Cardiac fibroblast (primary cell): ENCODE measurements around the gene TFEB.

Experiments used
- DNase-seq, 2 donors: peaks; one replicate each; pipeline versions ENCODE4 v3.0.0 to v3.0.0-alpha.2; 2010; ENCODE audit warnings: low read depth in 2 of 2
- H3K4me3 ChIP-seq, 2 donors: replicated peaks in 1 of 2; 1 replicate in 1 of 2; 2 replicates in 1 of 2; pipeline ENCODE4 v1.5.1; 2011; ENCODE audit warnings: low read depth in 2 of 2, low read length in 2 of 2, mild to moderate bottlenecking in 2 of 2, moderate library complexity in 1 of 2
- TF ChIP-seq, protein P1 (sequence below): IDR thresholded peaks from one replicate; pipeline ENCODE4 v1.5.1; 2011; ENCODE audit warnings: low read depth, mild to moderate bottlenecking, low read length, inconsistent platforms

The TFEB gene

DNA sequence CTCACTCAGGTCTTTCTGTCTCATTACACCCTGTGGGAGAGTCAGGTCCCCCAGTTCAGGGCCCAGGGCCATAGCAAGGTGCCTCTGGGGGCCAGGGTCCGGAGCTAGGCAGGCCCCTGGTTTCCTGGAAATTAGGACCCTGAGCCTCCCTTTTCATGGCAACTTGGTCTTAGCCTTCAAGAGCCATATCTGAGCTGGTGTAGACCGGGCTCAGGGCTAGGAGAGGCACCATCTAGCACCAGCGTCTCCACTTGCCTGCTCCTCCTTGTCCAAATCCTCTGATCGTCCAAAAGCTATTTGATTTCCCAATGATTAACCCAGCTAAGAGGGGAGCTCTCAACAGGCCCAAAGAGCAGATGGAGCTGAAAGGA lies 91.5 kb downstream of the TFEB start:
- TF ChIP-seq, protein P1, sequence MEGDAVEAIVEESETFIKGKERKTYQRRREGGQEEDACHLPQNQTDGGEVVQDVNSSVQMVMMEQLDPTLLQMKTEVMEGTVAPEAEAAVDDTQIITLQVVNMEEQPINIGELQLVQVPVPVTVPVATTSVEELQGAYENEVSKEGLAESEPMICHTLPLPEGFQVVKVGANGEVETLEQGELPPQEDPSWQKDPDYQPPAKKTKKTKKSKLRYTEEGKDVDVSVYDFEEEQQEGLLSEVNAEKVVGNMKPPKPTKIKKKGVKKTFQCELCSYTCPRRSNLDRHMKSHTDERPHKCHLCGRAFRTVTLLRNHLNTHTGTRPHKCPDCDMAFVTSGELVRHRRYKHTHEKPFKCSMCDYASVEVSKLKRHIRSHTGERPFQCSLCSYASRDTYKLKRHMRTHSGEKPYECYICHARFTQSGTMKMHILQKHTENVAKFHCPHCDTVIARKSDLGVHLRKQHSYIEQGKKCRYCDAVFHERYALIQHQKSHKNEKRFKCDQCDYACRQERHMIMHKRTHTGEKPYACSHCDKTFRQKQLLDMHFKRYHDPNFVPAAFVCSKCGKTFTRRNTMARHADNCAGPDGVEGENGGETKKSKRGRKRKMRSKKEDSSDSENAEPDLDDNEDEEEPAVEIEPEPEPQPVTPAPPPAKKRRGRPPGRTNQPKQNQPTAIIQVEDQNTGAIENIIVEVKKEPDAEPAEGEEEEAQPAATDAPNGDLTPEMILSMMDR = no peak
- DNase-seq = no peak
- no peak overlapping the region for H3K4me3 ChIP-seq

GRCh38 chr6:41642960-41643898 lies 92.2 kb downstream of the TFEB start:
- TF ChIP-seq, protein P1 = no peak
- no peak for DNase-seq
- H3K4me3 ChIP-seq = no peak overlapping the region

GRCh38 chr6:41642090-41642959 lies 93.1 kb downstream of the TFEB start:
- no peak for DNase-seq
- H3K4me3 ChIP-seq = no peak overlapping the region
- TF ChIP-seq, protein P1 = no peak

DNA sequence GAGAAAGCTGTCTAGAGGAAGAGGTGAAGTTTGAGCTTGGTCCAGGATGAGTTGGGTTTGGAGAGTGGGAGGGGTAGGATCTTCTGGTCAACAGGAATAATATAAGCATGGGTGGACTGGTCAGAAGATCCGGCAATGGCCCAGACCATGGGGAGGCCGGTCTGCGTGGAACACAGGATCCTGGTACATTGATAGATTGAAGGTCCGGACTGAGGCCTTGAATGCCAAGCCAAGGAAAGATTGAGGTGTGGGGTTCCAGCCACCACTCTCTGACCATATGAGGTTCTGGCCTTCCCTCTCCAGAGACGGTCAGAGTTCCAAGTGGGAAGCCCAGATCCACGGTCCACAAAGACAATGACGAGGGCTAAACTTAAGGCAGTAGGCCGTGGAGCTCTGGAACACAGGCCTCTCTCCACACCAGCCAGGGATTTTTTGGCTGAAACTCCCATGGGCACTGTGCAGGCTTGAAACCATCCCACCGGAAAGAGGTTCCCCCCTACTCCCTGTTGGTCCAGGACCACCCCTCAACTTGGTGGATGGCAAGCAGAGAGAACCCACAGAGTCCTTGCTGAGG lies 94.0 kb downstream of the TFEB start:
- no peak for DNase-seq
- TF ChIP-seq, protein P1 = no peak
- no peak overlapping the region for H3K4me3 ChIP-seq

DNA sequence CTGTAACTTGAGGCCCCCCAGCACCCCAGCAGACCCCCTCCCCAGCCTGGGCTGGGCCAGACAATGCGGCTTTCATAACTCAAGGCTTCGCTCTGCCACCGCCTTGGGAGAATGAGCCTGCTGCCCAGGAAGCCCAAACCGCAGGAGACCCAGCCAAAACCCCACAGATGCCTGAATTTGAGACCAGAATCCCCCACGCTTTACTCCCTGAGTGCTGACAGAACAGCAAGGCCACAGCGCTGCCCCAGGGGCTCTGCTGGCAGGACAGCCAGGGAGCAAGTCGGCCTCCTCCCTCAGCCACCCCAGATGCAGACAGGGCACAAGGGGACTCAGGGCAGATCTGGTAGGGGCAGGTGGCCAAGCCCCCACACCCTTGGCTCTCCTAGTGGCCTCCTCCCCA lies 95.0 kb downstream of the TFEB start:
- TF ChIP-seq, protein P1 = no peak
- no peak overlapping the region for H3K4me3 ChIP-seq

GRCh38 chr6:41639809-41640371 lies 95.5 kb downstream of the TFEB start:
- H3K4me3 ChIP-seq = no peak overlapping the region
- TF ChIP-seq, protein P1 = no peak
- peak in 1 of 2 donors; percentile 26 for DNase-seq

More for the DNA sequence above, 95.0 kb downstream of the TFEB start:
- DNase-seq = peak in 1 of 2 donors; percentile 42
